HG03571 (cell line): ENCODE results near the gene KCNQ2.

Source experiments
- ATAC-seq: cut with Tn5 transposase; IDR thresholded peaks from one replicate; pipeline ENCODE4 v1.9.1; 2021; ENCODE audit not compliant: unreplicated experiment

KCNQ2 gene

DNA sequence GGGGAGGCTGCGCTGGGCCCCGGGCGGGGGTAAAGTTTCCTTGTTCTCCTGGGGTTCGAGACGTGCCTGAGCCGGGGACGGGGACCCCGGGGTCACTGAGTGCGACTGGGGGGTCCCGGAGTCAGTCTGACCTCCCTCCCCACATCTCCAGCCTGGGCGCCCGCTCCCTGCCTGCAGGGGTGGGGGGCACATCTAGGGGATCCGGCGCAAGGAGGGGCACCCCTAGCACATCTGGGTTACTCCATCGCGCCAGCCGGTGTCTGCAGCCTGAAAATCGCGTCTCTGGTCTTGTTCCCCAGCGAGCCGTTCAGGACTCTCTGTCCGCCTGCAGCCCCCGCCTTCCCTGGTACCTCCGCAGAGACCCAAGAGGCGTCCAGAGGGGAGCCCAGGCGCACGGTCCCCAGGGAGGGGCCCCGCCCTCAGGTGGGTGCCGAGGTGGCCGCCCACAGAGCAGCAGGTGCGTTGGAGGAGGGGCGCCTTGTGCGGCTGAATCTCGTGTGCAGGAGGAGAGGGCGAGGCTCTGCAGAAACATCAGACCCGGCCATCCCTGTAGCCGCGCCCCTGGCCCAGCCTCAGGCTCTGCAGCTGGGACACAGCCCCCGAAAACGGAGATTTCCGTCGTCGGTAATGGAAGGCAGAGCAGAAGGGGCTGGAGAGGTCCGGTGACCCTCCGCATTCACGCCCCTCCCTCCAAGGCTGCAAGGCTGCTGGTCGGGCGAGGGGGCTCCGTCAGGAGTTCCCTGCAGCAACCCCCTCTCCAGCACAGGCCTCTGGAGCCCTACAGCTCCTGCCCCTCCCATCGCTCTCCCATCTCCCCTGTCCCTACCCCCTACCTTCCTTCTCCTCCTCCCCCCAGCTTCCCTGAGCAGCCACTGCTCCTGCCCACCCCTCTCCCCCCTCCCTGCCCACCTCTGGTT lies 110.7 kb downstream of the KCNQ2 start:
- no peak for ATAC-seq

DNA sequence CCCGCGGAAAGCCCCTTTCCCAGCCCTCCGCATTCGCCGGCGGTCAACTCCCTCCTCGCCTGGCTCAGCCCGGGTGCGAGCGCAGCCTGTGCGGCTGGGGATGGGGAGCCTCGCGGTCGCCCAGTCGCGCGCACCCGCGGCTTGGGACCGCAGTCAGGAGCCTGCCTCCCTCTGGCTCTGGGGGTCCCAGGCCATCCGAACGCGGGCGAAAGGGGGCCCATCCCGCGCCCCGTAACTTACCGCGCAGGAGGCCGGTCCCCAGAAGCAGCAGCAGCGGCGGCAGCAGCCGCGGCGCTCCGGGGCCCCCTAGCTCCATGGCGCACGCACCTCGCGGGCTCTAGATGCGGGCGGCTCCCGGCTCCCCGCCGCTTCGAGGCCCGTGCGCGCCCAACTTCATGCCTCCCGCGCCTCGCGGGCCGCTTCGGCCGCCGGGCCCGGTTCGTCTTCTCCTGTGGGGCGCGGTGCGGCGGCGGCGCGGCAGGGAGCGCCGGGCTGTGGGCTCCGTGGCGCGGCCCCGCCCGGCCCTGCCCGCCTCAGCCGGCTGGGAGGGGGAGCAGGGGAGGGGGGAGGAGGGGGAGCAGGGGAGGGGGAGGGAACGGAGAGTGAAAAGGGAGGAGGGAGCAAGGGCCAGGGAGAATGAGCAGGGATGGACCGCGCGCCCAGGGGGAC lies 111.5 kb downstream of the KCNQ2 start, which contains the start of gene CHRNA4:
Gene CHRNA4, minus strand, starts transcription at position 500 of the 669 bp plus-strand sequence. Its CDS starts 184 bp downstream, at position 316.
- ATAC-seq: no peak

DNA sequence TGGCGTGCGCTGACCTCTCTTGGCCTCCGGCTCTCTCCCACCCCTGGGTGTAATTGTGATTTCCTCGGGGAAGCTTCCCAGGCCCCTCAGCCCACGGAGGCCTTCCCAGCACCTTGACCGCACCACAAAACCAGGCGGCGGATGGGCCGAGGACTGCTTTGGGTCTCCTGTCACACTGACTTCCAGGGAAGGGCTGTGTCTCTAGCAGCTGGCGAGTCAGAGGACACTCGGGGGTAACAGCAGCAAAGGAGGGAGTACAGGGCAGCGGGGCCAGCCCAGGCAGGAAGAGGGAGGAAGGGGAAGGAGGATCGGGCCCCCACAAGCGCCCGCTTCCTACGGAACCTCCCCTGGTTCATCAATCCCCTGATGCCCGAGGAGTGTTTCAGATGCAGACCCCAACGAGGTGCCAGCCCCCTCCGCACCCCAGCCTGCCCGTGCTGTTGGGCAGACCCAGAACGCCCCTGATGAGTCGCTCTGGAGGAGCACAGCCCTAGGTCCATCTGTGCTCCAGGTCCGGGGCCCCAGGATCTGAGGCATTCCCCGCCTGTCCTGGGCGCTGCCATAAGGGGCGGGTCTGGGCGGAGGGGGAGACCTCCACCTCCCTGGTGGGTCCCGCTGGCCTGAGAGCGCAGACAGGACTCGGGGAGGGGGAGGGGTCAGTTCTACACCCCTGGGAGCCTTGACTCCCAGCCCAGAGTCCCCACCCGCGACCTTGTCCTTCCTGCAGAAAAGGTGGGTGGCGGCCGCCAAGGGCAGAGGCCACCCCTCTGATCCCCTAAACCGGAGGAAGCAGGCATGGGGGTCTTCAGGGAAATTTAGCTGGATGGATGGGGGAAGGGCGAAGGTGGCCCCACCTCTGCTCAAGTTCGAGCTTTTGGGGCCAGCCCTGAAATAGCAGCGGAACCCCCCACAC lies 112.3 kb downstream of the KCNQ2 start:
- ATAC-seq: no peak

DNA sequence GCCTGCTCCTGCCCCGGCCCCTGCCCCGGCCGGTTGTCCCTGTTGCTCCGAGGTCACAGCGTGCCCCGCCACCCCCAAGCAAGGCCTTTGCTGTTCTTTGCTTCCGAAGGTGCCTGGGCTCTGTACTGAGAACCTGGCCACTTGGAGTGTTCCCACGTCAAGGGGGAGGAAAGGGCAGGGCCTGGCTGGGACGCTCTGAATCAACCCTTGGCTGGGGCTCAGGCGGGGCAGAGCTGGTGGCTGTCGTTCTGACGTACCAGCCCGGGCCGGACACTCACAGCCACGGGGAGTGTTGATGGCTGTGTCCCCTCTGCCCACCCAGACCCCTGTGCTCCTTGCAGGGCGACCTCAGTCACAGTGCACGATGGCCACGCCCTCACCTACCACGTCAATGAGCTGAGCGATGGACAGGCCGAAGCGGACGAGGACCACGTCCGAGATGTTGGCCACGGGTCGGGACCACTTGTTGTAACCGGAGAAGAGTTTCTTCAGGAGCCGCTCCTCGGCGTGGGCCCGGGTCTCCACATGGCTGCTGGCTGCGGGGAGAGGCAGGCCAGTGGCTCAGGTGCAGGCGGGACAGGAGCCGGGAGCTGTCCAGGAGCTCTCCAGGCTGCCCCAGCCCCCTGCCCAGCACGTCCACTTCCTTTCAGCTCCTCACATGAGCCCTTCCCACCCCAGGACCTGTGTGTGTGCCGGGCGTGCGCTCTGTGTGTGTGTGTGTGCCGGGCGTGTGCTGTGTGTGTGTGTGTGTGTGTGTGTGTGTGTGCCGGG lies 113.1 kb downstream of the KCNQ2 start:
- no peak for ATAC-seq

DNA sequence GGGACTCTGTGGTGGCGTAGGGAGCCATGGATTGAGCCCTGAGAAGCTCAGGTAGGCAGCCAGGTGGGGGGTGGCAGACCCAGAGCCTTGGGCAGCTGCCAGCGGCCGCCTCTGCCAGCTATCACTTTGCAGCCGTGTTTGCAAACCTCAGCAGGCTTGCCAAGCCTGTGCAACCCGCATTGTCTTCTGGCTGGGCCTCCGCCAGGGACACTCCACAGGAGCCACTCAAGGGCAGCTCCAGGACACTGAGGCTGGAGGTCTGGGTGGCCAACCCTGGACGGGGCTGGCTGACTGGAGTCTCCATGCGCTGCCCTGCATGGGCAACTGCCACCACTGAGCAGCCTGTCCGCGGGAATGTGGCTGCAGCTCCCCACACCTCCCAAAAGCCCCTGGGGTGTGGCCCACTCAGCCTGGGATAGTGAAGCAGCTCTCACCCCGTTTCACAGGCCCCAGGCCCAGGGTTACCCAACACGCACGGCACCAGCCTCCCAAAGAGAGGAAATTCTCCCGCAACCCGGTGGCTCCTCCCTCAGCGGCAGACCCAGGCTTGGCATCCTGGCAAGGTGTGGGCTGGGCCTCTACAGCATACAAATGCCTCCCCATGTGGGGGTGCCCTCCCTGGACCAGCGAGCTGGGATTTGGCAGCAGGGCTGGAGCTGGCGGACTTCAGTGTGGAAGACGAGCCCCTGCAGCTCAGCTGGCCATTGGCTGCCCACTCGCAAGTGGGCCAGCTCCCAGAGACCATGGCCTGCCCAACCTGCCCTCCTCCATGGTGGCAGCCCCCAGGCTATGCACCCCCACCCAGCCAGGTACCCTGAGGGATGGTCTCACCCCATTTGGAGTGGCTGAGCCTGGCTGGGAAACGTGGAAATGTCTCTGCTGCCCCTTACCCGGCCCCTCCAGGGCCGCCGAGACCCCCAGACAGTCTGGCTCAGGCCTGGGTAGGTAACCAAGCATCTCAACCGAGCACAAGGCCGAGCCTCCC lies 114.2 kb downstream of the KCNQ2 start:
- no peak for ATAC-seq

DNA sequence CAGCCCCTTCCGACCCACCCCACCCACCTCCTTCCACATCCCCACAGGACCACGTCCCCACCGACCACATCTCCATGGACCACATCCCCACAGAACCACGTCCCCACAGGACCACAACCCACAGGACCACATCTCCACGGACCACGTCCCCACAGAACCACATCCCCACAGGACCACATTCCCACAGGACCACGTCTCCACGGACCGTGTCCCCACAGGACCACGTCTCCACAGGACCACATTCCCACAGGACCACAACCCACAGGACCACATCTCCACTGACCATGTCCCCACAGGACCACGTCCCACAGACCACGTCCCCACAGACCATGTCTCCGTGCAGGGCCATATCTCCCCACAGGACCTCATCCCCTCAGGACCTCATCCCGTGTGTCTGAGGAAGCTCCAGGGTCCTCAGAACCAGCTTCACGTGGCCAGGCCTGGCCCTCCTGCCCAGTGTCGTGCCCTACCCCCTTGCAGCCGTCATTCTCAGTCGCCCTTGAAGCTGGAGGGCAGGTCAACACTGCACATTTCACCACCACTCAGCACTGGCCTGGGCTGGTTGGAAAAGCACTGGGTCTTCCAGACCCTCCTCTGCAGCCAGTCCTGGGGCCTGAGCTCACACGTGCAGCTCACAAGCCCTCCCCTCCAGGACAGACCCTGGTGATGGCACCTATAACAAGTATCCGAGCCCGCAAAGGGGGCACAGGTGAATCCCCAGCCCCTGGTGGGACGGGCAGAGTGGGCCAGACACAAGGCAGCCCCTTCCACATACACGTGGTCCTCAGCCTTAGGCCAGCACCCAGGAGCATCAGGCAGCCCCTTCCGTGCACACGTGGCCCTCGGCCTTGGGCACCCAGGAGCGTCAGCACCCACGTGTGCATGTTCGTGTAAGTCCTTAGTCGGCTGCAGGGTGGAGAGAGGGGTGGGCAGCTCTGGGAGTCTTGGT lies 115.2 kb downstream of the KCNQ2 start:
- ATAC-seq: no peak

DNA sequence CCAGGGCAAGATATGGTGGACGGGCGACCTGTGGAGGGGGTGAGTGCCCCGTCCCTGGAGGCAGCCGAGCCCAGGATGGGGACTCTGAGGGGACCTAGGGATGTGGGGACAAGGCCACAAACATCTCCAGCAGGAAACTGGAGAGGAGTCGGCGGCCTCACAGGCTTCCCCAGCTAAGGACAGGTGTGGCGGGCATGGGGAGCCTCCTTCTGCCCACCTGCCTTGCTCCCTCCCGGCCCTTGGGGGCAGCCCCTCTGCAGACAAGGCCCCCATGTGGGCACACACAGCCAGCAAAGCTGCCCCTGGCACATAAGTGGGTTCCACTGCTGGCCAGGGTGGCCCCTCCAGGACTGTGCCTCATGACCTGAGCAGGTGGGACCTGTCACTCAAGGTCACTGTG lies 115.9 kb downstream of the KCNQ2 start:
- ATAC-seq: no peak

DNA sequence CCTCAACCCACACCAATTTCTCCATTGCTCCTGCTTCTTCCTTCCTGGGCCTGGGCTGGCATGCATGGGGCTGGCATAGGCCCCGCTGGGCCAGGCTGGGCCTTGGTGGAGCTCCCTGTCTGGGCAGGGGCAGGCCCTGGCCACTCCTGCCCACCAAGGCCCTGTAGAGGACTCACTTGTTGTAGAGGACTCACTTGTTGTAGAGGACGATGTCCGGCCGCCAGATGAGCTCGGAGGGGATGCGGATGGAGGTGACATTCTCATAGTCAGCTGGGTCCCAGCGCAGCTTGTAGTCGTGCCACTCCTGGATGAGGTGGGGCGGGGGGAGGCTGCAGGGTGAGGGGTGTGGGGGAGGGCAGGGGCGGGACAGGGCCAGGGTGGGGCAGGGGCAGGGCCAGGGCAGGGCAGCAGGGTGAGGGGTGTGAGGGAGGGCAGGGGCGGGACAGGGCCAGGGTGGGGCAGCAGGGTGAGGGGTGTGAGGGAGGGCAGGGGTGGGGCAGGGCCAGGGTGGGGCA lies 116.6 kb downstream of the KCNQ2 start:
- ATAC-seq: no peak

DNA sequence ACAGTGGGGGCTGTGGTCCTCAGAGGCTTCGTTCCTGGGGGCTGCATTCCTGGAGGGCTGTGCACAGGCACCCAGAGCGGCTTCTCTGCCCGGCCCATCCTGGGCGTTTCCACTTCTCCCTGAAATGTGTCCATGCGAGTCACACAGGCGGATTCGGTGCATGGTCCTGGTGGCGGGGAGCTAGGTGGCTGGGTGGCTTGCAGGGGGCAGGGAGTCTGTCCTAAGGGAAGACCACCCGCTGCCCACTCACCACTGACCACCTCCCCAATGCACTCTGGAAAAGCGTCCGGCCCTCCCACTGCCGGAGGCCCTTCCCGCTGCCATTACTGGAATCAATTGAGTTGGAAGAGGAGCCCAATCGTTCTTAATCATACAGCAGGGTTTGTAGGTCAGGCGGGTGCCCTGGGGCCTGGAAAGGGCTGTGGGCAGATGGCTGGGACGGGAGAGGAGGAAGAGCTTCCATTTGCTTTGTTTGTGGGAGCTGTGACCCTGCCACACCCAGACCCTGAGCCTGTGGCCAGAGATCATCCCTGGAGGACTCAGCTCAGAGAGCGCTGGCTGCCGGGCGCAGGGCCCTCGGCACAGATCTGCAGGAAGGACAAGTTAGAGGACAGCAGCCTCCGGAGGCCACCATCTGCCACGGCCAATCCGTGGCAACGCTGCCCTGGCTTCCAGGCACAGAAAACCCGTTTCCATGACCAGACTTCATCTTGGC lies 117.7 kb downstream of the KCNQ2 start:
- no peak for ATAC-seq

DNA sequence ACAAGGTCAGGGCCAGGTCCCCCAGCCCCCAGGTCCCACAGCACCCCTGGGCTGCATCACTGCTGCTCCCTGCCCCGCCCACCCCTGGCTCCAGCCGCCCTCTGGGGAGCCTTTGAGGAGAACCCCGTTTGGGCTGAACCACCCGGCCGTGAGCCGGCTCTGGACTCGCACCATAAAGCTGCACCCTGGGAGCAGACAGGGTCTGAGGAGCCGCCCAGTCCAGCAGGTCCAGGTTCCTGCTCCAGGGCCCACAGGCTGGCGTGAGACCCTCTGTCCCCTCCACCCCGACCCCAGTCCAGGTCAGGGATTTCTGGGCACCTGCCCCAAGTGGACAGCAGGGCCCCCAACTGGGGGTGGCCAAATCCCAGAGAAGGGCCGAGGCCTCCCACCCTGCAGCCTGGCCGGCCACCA lies 119.6 kb downstream of the KCNQ2 start:
- no peak for ATAC-seq

DNA sequence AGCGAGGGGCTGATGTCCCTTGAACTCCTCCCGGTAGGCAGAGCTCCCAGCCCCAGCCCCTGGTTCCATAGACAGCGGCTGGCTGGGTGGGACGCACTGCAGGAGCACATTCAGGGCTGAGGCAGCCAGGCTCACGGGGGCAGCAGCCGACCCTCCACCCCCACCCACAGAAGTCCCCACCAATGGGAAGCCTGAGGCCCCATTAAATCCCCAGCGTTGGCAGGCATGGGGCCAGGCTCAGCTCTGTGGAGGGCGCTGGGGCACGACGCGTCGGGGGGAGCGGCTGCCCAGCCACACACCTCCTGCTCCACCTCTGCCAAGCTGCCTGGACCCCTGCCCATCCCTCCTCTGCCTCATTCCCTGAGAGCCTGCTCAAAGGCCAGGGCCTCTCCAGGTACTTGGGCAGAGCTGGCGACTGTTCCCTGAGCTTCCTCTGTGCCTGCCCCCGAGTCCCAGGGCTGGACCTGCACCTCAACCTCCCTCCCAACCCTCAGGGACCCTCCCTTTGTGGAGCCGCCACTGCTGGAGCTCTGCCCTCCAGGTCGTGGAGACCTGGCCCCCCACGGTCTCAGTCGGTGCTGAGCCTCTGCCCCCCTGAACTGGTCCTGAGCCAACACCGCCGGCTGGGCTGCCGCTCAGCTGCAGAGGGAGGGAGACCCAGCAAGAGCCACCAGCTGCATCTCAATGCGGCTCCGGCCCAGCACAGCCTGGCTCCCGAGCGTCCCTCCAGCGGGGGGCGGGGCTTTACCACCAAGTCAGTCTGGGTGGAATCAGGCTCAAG lies 120.5 kb downstream of the KCNQ2 start:
- ATAC-seq: no peak

DNA sequence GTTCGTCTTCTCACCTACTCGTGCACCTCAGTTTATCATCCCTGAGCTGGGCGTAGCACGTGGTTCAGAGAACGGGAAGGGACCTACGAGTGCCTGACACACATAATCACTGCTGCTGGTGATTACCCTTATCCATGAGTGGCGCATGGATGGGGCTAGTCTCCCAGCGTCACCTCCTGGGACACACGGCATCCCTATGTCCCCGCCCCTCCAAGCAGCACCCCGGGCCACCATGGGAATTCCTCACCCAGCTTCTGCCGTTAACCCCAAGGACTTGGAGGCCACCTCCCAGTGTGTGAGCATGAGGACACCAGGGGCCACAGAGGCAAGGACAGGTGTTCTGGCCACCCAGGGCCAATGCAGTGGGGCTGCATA lies 121.1 kb downstream of the KCNQ2 start:
- ATAC-seq: no peak

DNA sequence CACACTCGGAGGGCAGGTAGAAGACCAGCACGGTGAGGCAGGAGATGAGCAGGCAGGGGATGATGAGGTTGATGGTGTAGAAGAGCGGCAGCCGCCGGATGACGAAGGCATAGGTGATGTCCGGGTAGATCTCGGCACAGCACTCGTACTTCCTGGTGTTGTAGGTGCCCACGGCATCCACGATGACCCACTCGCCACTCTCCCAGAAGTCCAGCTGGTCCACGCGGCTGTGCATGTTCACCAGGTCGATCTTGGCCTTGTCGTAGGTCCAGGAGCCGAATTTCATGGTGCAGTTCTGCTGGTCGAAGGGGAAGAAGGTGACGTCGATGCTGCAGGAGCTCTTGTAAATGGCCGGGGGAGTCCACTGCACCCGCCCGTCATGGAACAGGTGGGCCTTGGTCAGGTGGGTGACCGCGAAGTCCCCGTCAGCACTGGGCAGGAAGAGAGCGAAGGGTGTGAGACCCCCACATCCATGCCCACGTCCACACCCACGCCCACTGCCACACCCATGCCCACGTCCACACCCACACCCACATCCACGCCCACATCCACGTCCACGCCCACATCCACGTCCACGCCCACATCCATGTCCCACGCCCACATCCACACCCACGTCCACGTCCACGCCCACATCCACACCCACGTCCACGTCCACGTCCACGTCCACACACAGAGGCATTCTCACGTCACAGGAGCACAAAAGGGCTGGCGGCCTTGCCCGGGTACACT lies 121.7 kb downstream of the KCNQ2 start:
- ATAC-seq: no peak
